K562 (cell line): Measurements from ENCODE around the gene ROBO2. TPM values are rescaled to one million over a fixed set of nuclear protein-coding genes. Genes with fewer than 3 reads are reported as not detected.

ENCODE experiments used
- ATAC-seq: fragments of 200-7000 bp; cut with Tn5 transposase; 3 replicates; pipeline ENCODE4 v1.9.1; 2020; ENCODE audit warnings: moderate library complexity
- BruUV-seq: library from RNA; stranded (reverse); fragments of 400-500 nt; replicated peaks from 2 replicates; lab custom pipeline; 2021; lab: Mats Ljungman, UMichigan
- CTCF ChIA-PET: fragments of 300-600 bp; formaldehyde crosslinking; extraction: SDS; loops from one replicate; lab custom pipeline; 2021; ENCODE audit warnings: low intra/inter-chr PET ratio; lab: Yijun Ruan, JAX
- POLR2A ChIA-PET: fragments of 300-600, 350-650 bp; sonication (Branson Sonifier 250); formaldehyde crosslinking; extraction: SDS; loops from one replicate; lab custom pipeline; 2021; ENCODE audit warnings: antibody characterized with exemption, inconsistent platforms; lab: Yijun Ruan, JAX
- DNase-seq, 4 experiments: peaks; one replicate each; pipeline versions ENCODE4 v3.0.0 to v3.0.0-alpha.2; 2011 to 2018; ENCODE audit warnings: low spot score in 3 of 4, mixed read lengths in 3 of 4; ENCODE audit errors: extremely low read depth in 1 of 4
- FAIRE-seq: peaks from 2 replicates; lab custom pipeline; 2011; peaks lifted over from hg19 to GRCh38; lab: Jason Lieb, UNC
- H2AFZ ChIP-seq: 2 replicates; pipeline ENCODE4 v1.6.0; 2011; ENCODE audit warnings: low read depth, low read length, control low read depth, inconsistent platforms
- H3K27ac ChIP-seq: fragments of 200-600 bp; 3 replicates; pipeline ENCODE4 v1.8.0; 2011; ENCODE audit warnings: low read depth, mild to moderate bottlenecking, control low read depth, inconsistent platforms, low read length, moderate library complexity, mixed read lengths; ENCODE audit errors: extremely low read depth
- H3K27me3 ChIP-seq, 2 experiments: fragments of 300-600 bp in 1 of 2; 2 replicates in 1 of 2; 3 replicates in 1 of 2; pipeline versions ENCODE4 v1.6.0 to v1.8.0; 2011; ENCODE audit warnings: inconsistent platforms in 2 of 2, low read length in 2 of 2, mild to moderate bottlenecking in 1 of 2, mixed read lengths in 1 of 2, moderate library complexity in 1 of 2; ENCODE audit not compliant: control insufficient read depth in 2 of 2, insufficient read depth in 2 of 2
- H3K36me3 ChIP-seq: fragments of 300-600 bp; 3 replicates; pipeline ENCODE4 v1.8.0; 2011; ENCODE audit warnings: mild to moderate bottlenecking, low read length, inconsistent platforms; ENCODE audit not compliant: control insufficient read depth, insufficient read depth
- H3K4me1 ChIP-seq, 2 experiments: fragments of 200-600 bp in 1 of 2; replicated peaks in 1 of 2; 2 replicates in 1 of 2; 3 replicates in 1 of 2; pipeline versions ENCODE4 v1.5.1 to v1.8.0; 2011; ENCODE audit warnings: inconsistent platforms in 2 of 2, low read length in 2 of 2, mild to moderate bottlenecking in 1 of 2, mixed read lengths in 1 of 2, moderate library complexity in 1 of 2; ENCODE audit not compliant: control insufficient read depth in 2 of 2, insufficient read depth in 2 of 2
- H3K4me2 ChIP-seq: 2 replicates; pipeline ENCODE4 v1.6.1; 2011; ENCODE audit warnings: low read length, control low read depth, inconsistent platforms, mixed read lengths; ENCODE audit not compliant: insufficient read depth
- H3K4me3 ChIP-seq: fragments of 200-600 bp; sonication (generic), shearing (Covaris generic); 2 replicates; pipeline ENCODE4 v1.5.1; 2016; ENCODE audit warnings: control low read depth, inconsistent platforms
- H3K79me2 ChIP-seq: fragments of 200-600 bp; 3 replicates; pipeline ENCODE4 v1.8.0; 2011; ENCODE audit warnings: low read length, inconsistent platforms; ENCODE audit not compliant: control insufficient read depth, insufficient read depth
- H3K9ac ChIP-seq, 2 experiments: 2 replicates each; pipeline versions ENCODE4 v1.6.0 to v1.6.1; 2011; ENCODE audit warnings: low read depth in 2 of 2, low read length in 2 of 2, control low read depth in 1 of 2, inconsistent platforms in 1 of 2, mild to moderate bottlenecking in 1 of 2, mixed read lengths in 1 of 2; ENCODE audit not compliant: insufficient read depth in 1 of 2
- H3K9me1 ChIP-seq: one replicate; pipeline ENCODE4 v1.6.0; 2011; ENCODE audit warnings: inconsistent platforms, mild to moderate bottlenecking, low read length, moderate library complexity; ENCODE audit not compliant: control insufficient read depth, insufficient read depth
- H3K9me3 ChIP-seq: replicated peaks from 2 replicates; pipeline ENCODE4 v1.5.1; 2011; ENCODE audit warnings: low read depth, low read length, inconsistent platforms; ENCODE audit not compliant: control insufficient read depth, insufficient read depth
- H4K20me1 ChIP-seq: replicated peaks from 2 replicates; pipeline ENCODE4 v1.6.1; 2011; ENCODE audit warnings: low read length, inconsistent platforms, mixed read lengths; ENCODE audit not compliant: control insufficient read depth, insufficient read depth
- ARID1B ChIP-seq: fragments of 450-650 bp; IDR thresholded peaks from 2 replicates; pipeline ENCODE4 v1.6.1; 2016; ENCODE audit warnings: antibody characterized with exemption, mild to moderate bottlenecking, inconsistent platforms
- CBFA2T2 ChIP-seq: fragments of 450-650 bp; conservative IDR thresholded peaks from 2 replicates; pipeline ENCODE4 v1.6.1; 2017; ENCODE audit warnings: mild to moderate bottlenecking
- ETV6 ChIP-seq, 3 experiments: fragments of 150-350 bp in 1 of 3; sonication (generic) in 1 of 3; formaldehyde crosslinking in 1 of 3; IDR thresholded peaks; 2 replicates each; pipeline versions ENCODE4 v1.6.1 to v1.8.0; 2014 to 2022; ENCODE audit warnings: borderline replicate concordance in 2 of 3, low read depth in 2 of 3, antibody characterized with exemption in 1 of 3, low read length in 1 of 3, mild to moderate bottlenecking in 1 of 3, missing genetic modification reagents in 1 of 3
- GATAD2B ChIP-seq: fragments of 450-650 bp; IDR thresholded peaks from 2 replicates; pipeline ENCODE4 v1.6.1; 2017; ENCODE audit warnings: mild to moderate bottlenecking, borderline replicate concordance
- GTF2B ChIP-seq: IDR thresholded peaks from 2 replicates; pipeline ENCODE4 v1.6.1; 2011; ENCODE audit not compliant: insufficient read length; ENCODE audit errors: extremely low read depth
- ID3 ChIP-seq, 2 experiments: fragments of 250-450 bp in 1 of 2; fragments of 450-650 bp in 1 of 2; sonication (Bioruptor Pico) in 1 of 2; IDR thresholded peaks; 2 replicates each; pipeline versions ENCODE4 v1.6.1 to v1.8.0; 2016 to 2021; ENCODE audit warnings: mild to moderate bottlenecking in 2 of 2, moderate library complexity in 2 of 2, missing compliant biosample characterization in 1 of 2, missing genetic modification characterization in 1 of 2
- KLF13 ChIP-seq: fragments of 450-650 bp; IDR thresholded peaks from 2 replicates; pipeline ENCODE4 v1.6.1; 2016; ENCODE audit warnings: missing genetic modification characterization, low read depth, mild to moderate bottlenecking, missing compliant biosample characterization, moderate library complexity, borderline replicate concordance
- MCM2 ChIP-seq: fragments of 450-650 bp; IDR thresholded peaks from 2 replicates; pipeline ENCODE4 v1.6.1; 2017; ENCODE audit warnings: low read depth, mild to moderate bottlenecking
- PCBP2 ChIP-seq: fragments of 200-400 bp; formaldehyde crosslinking; IDR thresholded peaks from 2 replicates; pipeline ENCODE4 v1.6.1; 2018; ENCODE audit warnings: low read length, low read depth, mild to moderate bottlenecking, moderate library complexity; ENCODE audit not compliant: poor library complexity, severe bottlenecking
- RBM22 ChIP-seq: fragments of 200-400 bp; formaldehyde crosslinking; IDR thresholded peaks from 2 replicates; pipeline ENCODE4 v1.6.1; 2018; ENCODE audit warnings: low read length, low read depth; ENCODE audit not compliant: poor library complexity, severe bottlenecking
- SAFB2 ChIP-seq: fragments of 200-400 bp; formaldehyde crosslinking; IDR thresholded peaks from 2 replicates; pipeline ENCODE4 v1.6.1; 2018; ENCODE audit warnings: borderline replicate concordance, low read length, low read depth, moderate library complexity; ENCODE audit not compliant: severe bottlenecking
- TAL1 ChIP-seq: fragments of 450-650 bp; IDR thresholded peaks from 2 replicates; pipeline ENCODE4 v1.6.1; 2016; ENCODE audit warnings: mild to moderate bottlenecking
- ZKSCAN8 ChIP-seq: fragments of 200-800 bp; sonication (Bioruptor generic); IDR thresholded peaks from 2 replicates; pipeline ENCODE4 v1.6.1; 2016; ENCODE audit warnings: missing genetic modification characterization, missing compliant biosample characterization
- ZNF124 ChIP-seq: sonication (generic); formaldehyde crosslinking; IDR thresholded peaks from 2 replicates; pipeline ENCODE4 v1.8.1; 2022; ENCODE audit warnings: missing genetic modification reagents
- ZNF143 ChIP-seq: sonication (generic); formaldehyde crosslinking; IDR thresholded peaks from 2 replicates; pipeline ENCODE4 v1.9.0; 2022; ENCODE audit warnings: mild to moderate bottlenecking, missing genetic modification reagents
- ZNF232 ChIP-seq: sonication (generic); formaldehyde crosslinking; IDR thresholded peaks from 2 replicates; pipeline ENCODE4 v1.8.0; 2022; ENCODE audit warnings: mild to moderate bottlenecking, missing genetic modification reagents
- ZNF717 ChIP-seq: fragments of 250-450 bp; sonication (Bioruptor Pico); IDR thresholded peaks from 2 replicates; pipeline ENCODE4 v1.5.0; 2021
- WGBS: fragments of 100-300 bp; shearing (Covaris generic); methylation state at CpG from one replicate; pipeline ENCODE4 v1.1.6; 2016; ENCODE audit warnings: low coverage, mixed read lengths; ENCODE audit not compliant: insufficient coverage; ENCODE audit errors: missing lambda C conversion rate; 5-methylcytosine and 5-hydroxymethylcytosine counted together
- in situ Hi-C: fragments of 300-500 bp; cut with MboI; formaldehyde crosslinking; loops from 4 replicates; pipeline ENCODE4 v1.15.0; 2018; ENCODE audit warnings: inconsistent platforms, mixed read lengths
- intact Hi-C: fragments of 100-400 bp; cut with micrococcal nuclease; formaldehyde crosslinking; loops from 2 replicates; pipeline ENCODE4 v1.14.2; 2022
- polyA plus RNA-seq, 8 experiments: library from polyadenylated mRNA; depleted of rRNA in 4 of 8; stranded (reverse) in 5 of 8; unstranded in 3 of 8; fragments of >200 nt; fragmentation: Nextera tagmentation in 2 of 8; fragmentation: Illumina TruSeq in 1 of 8; extraction: Ambion mirVana in 2 of 8; extraction: Trizol in 1 of 8; gene quantifications; 2 replicates each; pipeline versions ENCODE4 v1.2.1 to v1.2.3, GENCODE V29; 2011 to 2014; ENCODE audit warnings: inconsistent platforms in 1 of 8, missing spikeins in 1 of 8
- total RNA-seq, 7 experiments: library from RNA; depleted of rRNA in 6 of 7; stranded (reverse); fragments of >200 nt in 6 of 7; fragmentation: Illumina TruSeq in 2 of 7; extraction: Trizol in 2 of 7; gene quantifications; 2 replicates each; pipeline versions ENCODE4 v1.2.1 to v1.2.3, GENCODE V29; 2011 to 2021; ENCODE audit warnings: low replicate concordance in 1 of 7

ROBO2 gene
- total and polyA plus RNA-seq, 9 of the 15 experiments (the other 6 are each of a cell fraction or from before 2014, with no cell fraction given): 0.84 to 3.0 (median 1.7) TPM

- TF ChIP-seq ZNF124 (no peak), CBFA2T2 (no peak), GTF2B (no peak), GATAD2B (no peak), PCBP2 (no peak), ETV6 (IDR thresholded peaks at IDR 0.05; ENCODE audit: borderline replicate concordance in 1 of 2, low read depth in 2 of 2, low read length in 1 of 2) (no peak), ETV6 (CRISPR knock-in tag; IDR thresholded peaks at IDR 0.05; ENCODE audit: borderline replicate concordance) (no peak)
- TF ChIP-seq, all 486 proteins: peak for 0
Measured at GRCh38 chr3:77526573-77527113, 486.7 kb downstream of the ROBO2 start (continued).

- in situ Hi-C loops: no loop called here
- Histone ChIP-seq H3K79me2 (no peaks in the 10 kb centered on the region), H3K9ac (no peak overlapping the region), H3K9me1 (no peaks in the 10 kb centered on the region), H3K4me2 (no peak overlapping the region), H3K9me3 (no peaks in the 10 kb centered on the region; the same call in 1 of the 2 replicates), H3K4me1 (no peaks in the 10 kb centered on the region), H3K27ac (no peak overlapping the region), H4K20me1 (no peaks in the 10 kb centered on the region), H3K4me3 (no peak overlapping the region), H3K27me3 (no peaks in the 10 kb centered on the region), H2AFZ (no peak overlapping the region), H3K36me3 (no peaks in the 10 kb centered on the region)
- no TSS peak for BruUV-seq
- ChIA-PET POLR2A (no interaction called here), CTCF (no interaction called here)
- DNase-seq: no peak
- FAIRE-seq: no peak
- intact Hi-C loops: no loop called here
- no peak for ATAC-seq
- WGBS: 0% methylated on average over 1 of the region's 1 CpG
- no peak for TF ChIP-seq TAL1
- no peak for TF ChIP-seq ID3 (CRISPR knock-in tag; IDR thresholded peaks at IDR 0.05)
- no peak for TF ChIP-seq ID3 (tag; IDR thresholded peaks at IDR 0.05)
- no peak for TF ChIP-seq ARID1B
- no peak for TF ChIP-seq KLF13 (tag)
- no peak for TF ChIP-seq ZNF232 (CRISPR knock-in tag)
- no peak for TF ChIP-seq ZKSCAN8 (CRISPR knock-in tag)
- no peak for TF ChIP-seq ZNF717 (CRISPR knock-in tag)
- TF ChIP-seq RBM22: no peak
- no peak for TF ChIP-seq ZNF143 (CRISPR knock-in tag)
- TF ChIP-seq SAFB2: no peak
- TF ChIP-seq MCM2: no peak
Measured at GRCh38 chr3:77529522-77529921, 489.6 kb downstream of the ROBO2 start.
